Keratinocyte (primary cell): ENCODE data around the gene LCORL. TPM values are rescaled to one million over a fixed set of nuclear protein-coding genes. Genes with fewer than 3 reads are reported as not detected.
"Not testable (repeated sequence)": the region's sequence is repeated elsewhere in the genome, so short reads cannot be mapped to it uniquely, and the experiment has no call there.

ENCODE experiments used
- DNase-seq: peaks from one replicate; pipeline ENCODE4 v3.0.0-alpha.2; 2011; ENCODE audit warnings: low read depth, missing footprints, low spot score
- FAIRE-seq: peaks from 2 replicates; lab custom pipeline; 2011; peaks lifted over from hg19 to GRCh38; lab: Jason Lieb, UNC
- H2AFZ ChIP-seq: 2 replicates; pipeline ENCODE4 v1.6.0; 2012; ENCODE audit warnings: low read length, control low read depth, inconsistent platforms; ENCODE audit not compliant: control insufficient read depth
- H3K27ac ChIP-seq: 2 replicates; pipeline ENCODE4 v1.5.1; 2011; ENCODE audit warnings: low read length; ENCODE audit not compliant: control insufficient read depth, insufficient read depth
- H3K27me3 ChIP-seq: 3 replicates; pipeline ENCODE4 v1.6.0; 2011; ENCODE audit warnings: low read length; ENCODE audit not compliant: control insufficient read depth, insufficient read depth; ENCODE audit errors: extremely low read depth
- H3K36me3 ChIP-seq, 2 experiments: 2 replicates in 1 of 2; 3 replicates in 1 of 2; pipeline ENCODE4 v1.5.1; 2011; ENCODE audit warnings: low read length in 2 of 2, mild to moderate bottlenecking in 1 of 2; ENCODE audit not compliant: control insufficient read depth in 2 of 2, insufficient read depth in 2 of 2; ENCODE audit errors: extremely low read depth in 1 of 2
- H3K4me1 ChIP-seq: 3 replicates; pipeline ENCODE4 v1.5.1; 2011; ENCODE audit warnings: low read length; ENCODE audit not compliant: control insufficient read depth, insufficient read depth; ENCODE audit errors: extremely low read depth
- H3K4me2 ChIP-seq: 3 replicates; pipeline ENCODE4 v1.6.0; 2011; ENCODE audit warnings: low read depth, low read length; ENCODE audit not compliant: control insufficient read depth, insufficient read depth; ENCODE audit errors: extremely low read depth
- H3K4me3 ChIP-seq, 3 experiments: fragments of 200-600 bp in 1 of 3; sonication (generic) in 1 of 3; 2 replicates in 2 of 3; 3 replicates in 1 of 3; pipeline ENCODE4 v1.5.1; 2011 to 2016; ENCODE audit warnings: low read length in 3 of 3, mild to moderate bottlenecking in 3 of 3, control low read depth in 2 of 3, inconsistent platforms in 1 of 3, low read depth in 1 of 3, mixed read lengths in 1 of 3, mixed run types in 1 of 3, moderate library complexity in 1 of 3; ENCODE audit not compliant: control insufficient read depth in 2 of 3, insufficient read depth in 2 of 3; ENCODE audit errors: extremely low read depth in 1 of 3
- H3K79me2 ChIP-seq: 2 replicates; pipeline ENCODE4 v1.6.0; 2012; ENCODE audit warnings: low read length; ENCODE audit not compliant: control insufficient read depth, insufficient read depth
- H3K9ac ChIP-seq: 3 replicates; pipeline ENCODE4 v1.6.0; 2011; ENCODE audit warnings: low read length; ENCODE audit not compliant: control insufficient read depth, insufficient read depth; ENCODE audit errors: extremely low read depth
- H3K9me1 ChIP-seq: 3 replicates; pipeline ENCODE4 v1.6.0; 2011; ENCODE audit warnings: low read length; ENCODE audit not compliant: control insufficient read depth, insufficient read depth; ENCODE audit errors: extremely low read depth
- H3K9me3 ChIP-seq: 2 replicates; pipeline ENCODE4 v1.5.1; 2012; ENCODE audit warnings: low read depth, low read length; ENCODE audit not compliant: control insufficient read depth
- H4K20me1 ChIP-seq: 3 replicates; pipeline ENCODE4 v1.6.0; 2011; ENCODE audit warnings: low read length; ENCODE audit not compliant: control insufficient read depth, insufficient read depth; ENCODE audit errors: extremely low read depth
- CTCF ChIP-seq, 3 experiments: IDR thresholded peaks in 1 of 3; conservative IDR thresholded peaks in 1 of 3; optimal IDR thresholded peaks in 1 of 3; 2 replicates in 2 of 3; 3 replicates in 1 of 3; pipeline versions ENCODE3 to v1.5.1; 2011; ENCODE audit warnings: low read length in 3 of 3, mild to moderate bottlenecking in 3 of 3, moderate library complexity in 2 of 3, control low read depth in 1 of 3, inconsistent platforms in 1 of 3; ENCODE audit not compliant: insufficient read depth in 2 of 3; ENCODE audit errors: extremely low read depth in 1 of 3
- EZH2 ChIP-seq: IDR thresholded peaks from one replicate; pipeline ENCODE4 v1.6.1; 2012; ENCODE audit warnings: inconsistent platforms, mild to moderate bottlenecking, low read length, moderate library complexity
- dilution Hi-C: fragments of 300-500 bp; cut with MboI; formaldehyde crosslinking; loops from one replicate; pipeline ENCODE4 v1.7.0; 2020; ENCODE audit warnings: low sequenced_read_pairs; ENCODE audit not compliant: extremely low pct_ligation_motif_present
- polyA plus RNA-seq, 5 experiments: library from polyadenylated mRNA; depleted of rRNA in 3 of 5; stranded (reverse) in 3 of 5; stranded (forward) in 1 of 5; unstranded in 1 of 5; fragments of >200 nt; gene quantifications; 1 replicate in 1 of 5; 2 replicates in 3 of 5; 3 replicates in 1 of 5; pipeline versions ENCODE4 v1.2.1 to v1.2.3, GENCODE V29; 2011 to 2012; ENCODE audit warnings: missing spikeins in 2 of 5, low read depth in 1 of 5, low replicate concordance in 1 of 5

The LCORL gene
- polyA plus RNA-seq, 1 donor (not counting 4 experiments of a cell fraction or from before 2014, with no cell fraction given) = 3.3 TPM

- no peaks in the 10 kb centered on the region for H4K20me1 ChIP-seq
- FAIRE-seq (no peak), DNase-seq (no peak)
- H3K9me3 ChIP-seq = no peaks in the 10 kb centered on the region
- H3K27me3 ChIP-seq = no peaks in the 10 kb centered on the region
- TF ChIP-seq EZH2 (no peak), CTCF (optimal IDR thresholded peaks at IDR 0.05 in 1 of 3, IDR thresholded peaks at IDR 0.05 in 1 of 3, conservative IDR thresholded peaks at IDR 0.05 in 1 of 3; ENCODE audit: extremely low read depth in 1 of 3, insufficient read depth in 2 of 3, low read length in 3 of 3) (no peak)
- no peak overlapping the region for H3K4me3 ChIP-seq
- H3K27ac ChIP-seq = no peak overlapping the region
- no peaks in the 10 kb centered on the region for H3K4me1 ChIP-seq
- no peaks in the 10 kb centered on the region for H3K9me1 ChIP-seq
- H3K9ac ChIP-seq = no peak overlapping the region
- peaks cover 37% of the 10 kb centered on the region for H3K79me2 ChIP-seq
- dilution Hi-C loops = no loop called here
- H2AFZ ChIP-seq = no peak overlapping the region
- H3K36me3 ChIP-seq = no peaks in the 10 kb centered on the region
- H3K4me2 ChIP-seq = no peak overlapping the region
Observed at GRCh38 chr4:18007625-18008024, 13.9 kb downstream of the LCORL start.

- H3K9ac ChIP-seq, DNase-seq, H3K4me1 ChIP-seq, H3K36me3 ChIP-seq, H3K4me3 ChIP-seq, dilution Hi-C loops, H3K9me1 ChIP-seq, H3K27ac ChIP-seq, FAIRE-seq, H4K20me1 ChIP-seq, H3K4me2 ChIP-seq, H2AFZ ChIP-seq, H3K27me3 ChIP-seq, H3K9me3 ChIP-seq: not testable (repeated sequence)
- peaks cover 35% of the 10 kb centered on the region for H3K79me2 ChIP-seq
Observed at GRCh38 chr4:18006432-18006831, 15.1 kb downstream of the LCORL start.

- no peaks in the 10 kb centered on the region for H3K27me3 ChIP-seq
- H4K20me1 ChIP-seq = no peaks in the 10 kb centered on the region
- dilution Hi-C loops = no loop called here
- no peaks in the 10 kb centered on the region for H3K36me3 ChIP-seq
- no peaks in the 10 kb centered on the region for H3K9me1 ChIP-seq
- FAIRE-seq (peak; percentile 84), DNase-seq (peak; percentile 42)
- peak overlapping the region; percentile 74 for H3K27ac ChIP-seq
- TF ChIP-seq CTCF (optimal IDR thresholded peaks at IDR 0.05 in 1 of 3, IDR thresholded peaks at IDR 0.05 in 1 of 3, conservative IDR thresholded peaks at IDR 0.05 in 1 of 3; ENCODE audit: extremely low read depth in 1 of 3, insufficient read depth in 2 of 3, low read length in 3 of 3) (no peak), EZH2 (no peak)
- peak overlapping the region; percentile 79 for H3K4me2 ChIP-seq
- H3K9me3 ChIP-seq = no peaks in the 10 kb centered on the region
- H3K4me1 ChIP-seq = peaks cover 16% of the 10 kb centered on the region
- peak overlapping the region in 2 of 3 experiments; percentile 37 to 58 for H3K4me3 ChIP-seq
- peaks cover 23% of the 10 kb centered on the region for H3K79me2 ChIP-seq
- H2AFZ ChIP-seq = peak overlapping the region; percentile 44
- peak overlapping the region; percentile 45 for H3K9ac ChIP-seq
Observed at GRCh38 chr4:17997129-17997528, 24.4 kb downstream of the LCORL start.
